MM.1S (cell line): Measurements from ENCODE around the gene SERPINA3.

Source experiments
- EZH2phosphoT487 ChIP-seq: fragments of 300-600 bp; sonication (generic); IDR thresholded peaks from 2 replicates; pipeline ENCODE4 v1.6.1; 2018; ENCODE audit warnings: antibody characterized with exemption, low read length
- TF ChIP-seq, protein P1 (sequence below): fragments of 300-600 bp; sonication (generic); IDR thresholded peaks from 2 replicates; pipeline ENCODE4 v1.5.1; 2016; ENCODE audit warnings: antibody characterized with exemption, low read length, mixed read lengths

DNA sequence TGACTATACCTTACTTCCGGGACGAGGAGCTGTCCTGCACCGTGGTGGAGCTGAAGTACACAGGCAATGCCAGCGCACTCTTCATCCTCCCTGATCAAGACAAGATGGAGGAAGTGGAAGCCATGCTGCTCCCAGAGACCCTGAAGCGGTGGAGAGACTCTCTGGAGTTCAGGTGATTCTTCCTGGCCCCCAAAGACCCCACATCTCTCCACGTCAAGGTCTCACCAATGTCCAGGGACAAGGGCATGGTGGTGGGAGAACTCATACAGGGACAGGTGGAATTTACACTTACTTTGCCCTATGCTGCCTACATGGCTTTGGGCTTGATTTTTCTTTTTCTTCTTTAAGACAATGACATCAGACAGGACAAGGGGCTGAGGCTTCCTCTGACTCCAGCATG lies 7.1 kb downstream of the SERPINA3 start:
- TF ChIP-seq, protein P1, sequence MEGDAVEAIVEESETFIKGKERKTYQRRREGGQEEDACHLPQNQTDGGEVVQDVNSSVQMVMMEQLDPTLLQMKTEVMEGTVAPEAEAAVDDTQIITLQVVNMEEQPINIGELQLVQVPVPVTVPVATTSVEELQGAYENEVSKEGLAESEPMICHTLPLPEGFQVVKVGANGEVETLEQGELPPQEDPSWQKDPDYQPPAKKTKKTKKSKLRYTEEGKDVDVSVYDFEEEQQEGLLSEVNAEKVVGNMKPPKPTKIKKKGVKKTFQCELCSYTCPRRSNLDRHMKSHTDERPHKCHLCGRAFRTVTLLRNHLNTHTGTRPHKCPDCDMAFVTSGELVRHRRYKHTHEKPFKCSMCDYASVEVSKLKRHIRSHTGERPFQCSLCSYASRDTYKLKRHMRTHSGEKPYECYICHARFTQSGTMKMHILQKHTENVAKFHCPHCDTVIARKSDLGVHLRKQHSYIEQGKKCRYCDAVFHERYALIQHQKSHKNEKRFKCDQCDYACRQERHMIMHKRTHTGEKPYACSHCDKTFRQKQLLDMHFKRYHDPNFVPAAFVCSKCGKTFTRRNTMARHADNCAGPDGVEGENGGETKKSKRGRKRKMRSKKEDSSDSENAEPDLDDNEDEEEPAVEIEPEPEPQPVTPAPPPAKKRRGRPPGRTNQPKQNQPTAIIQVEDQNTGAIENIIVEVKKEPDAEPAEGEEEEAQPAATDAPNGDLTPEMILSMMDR, result no peak
- TF ChIP-seq EZH2phosphoT487, result no peak
